Measurements from ENCODE around the gene PRPF38A. TPM values are rescaled to one million over a fixed set of nuclear protein-coding genes. Genes with fewer than 3 reads are reported as not detected.

The PRPF38A gene
- total and polyA plus RNA-seq, 2 of the 4 experiments (the other 2 are of a cell fraction), result 19.0 to 23.5 TPM

DNA sequence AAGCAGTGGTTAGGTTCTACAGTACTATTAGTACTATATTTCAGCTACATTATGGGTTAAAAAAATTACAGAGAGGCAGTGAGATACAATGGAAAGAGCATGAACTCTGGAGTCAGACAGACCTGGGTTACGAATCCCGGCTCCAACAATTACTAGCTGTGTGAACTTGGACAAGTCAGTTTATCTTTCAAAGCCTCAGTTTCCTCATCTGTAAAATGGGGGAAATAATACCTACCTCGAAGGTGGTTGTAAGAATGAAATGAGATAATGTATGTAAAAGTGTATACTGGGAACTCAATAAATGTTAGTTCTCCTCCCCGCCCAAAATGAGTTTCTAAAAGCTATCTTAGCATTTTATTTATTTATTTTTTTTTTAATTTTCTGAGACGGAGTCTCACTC, 59.5 kb downstream of the PRPF38A start:
- H4K91ac ChIP-seq (ENCODE audit: insufficient read depth, low read depth, low read length), result no peak overlapping the region
- no peak overlapping the region for H3K4me2 ChIP-seq (ENCODE audit: low read depth, low read length)
- 0 out of 2 replicates have a peak, but pooled peaks cover 7% of the 10 kb centered on the region for H3K36me3 ChIP-seq (ENCODE audit: control insufficient read depth, insufficient read depth, low read length)
- H4K8ac ChIP-seq (ENCODE audit: low read depth in 2 of 2, low read length in 2 of 2), result no peak overlapping the region
- H4K20me1 ChIP-seq (ENCODE audit: insufficient read depth, low read length), result no peaks in the 10 kb centered on the region
- no peak overlapping the region for H3K23ac ChIP-seq (ENCODE audit: low read depth, low read length)
- H2BK5ac ChIP-seq (ENCODE audit: low read depth, low read length, poor library complexity, severe bottlenecking), result no peak overlapping the region
- H2AK9ac ChIP-seq (replicated peaks; ENCODE audit: low read depth, low read length, poor library complexity), result no peak overlapping the region
- no peak overlapping the region for H3K4ac ChIP-seq (ENCODE audit: low read depth, low read length)
- dilution Hi-C loops (cut with HindIII; ENCODE audit: low sequenced_read_pairs, unreplicated experiment) (no loop called here), intact Hi-C loops (cut with micrococcal nuclease) (no loop called here), in situ Hi-C loops (cut with MboI; ENCODE audit: low sequenced_read_pairs) (no loop called here)
- no peak overlapping the region for H2AK5ac ChIP-seq (ENCODE audit: low read depth, low read length)
- no TSS peak for BruUV-seq (replicated peaks)
- no peak overlapping the region for H3K56ac ChIP-seq (ENCODE audit: extremely low read depth, insufficient read depth, low read length)
- H3K4me1 ChIP-seq (ENCODE audit: control insufficient read depth, insufficient read depth, low read length), result no peaks in the 10 kb centered on the region
- no peak overlapping the region for H3K9ac ChIP-seq (ENCODE audit: low read depth, low read length)
- H3K4me3 ChIP-seq (ENCODE audit: insufficient read depth, low read depth, low read length), result no peak overlapping the region
- H3K18ac ChIP-seq (ENCODE audit: low read depth, low read length), result no peak overlapping the region
- no peak overlapping the region for H2BK20ac ChIP-seq (ENCODE audit: low read depth, low read length)
- no peaks in the 10 kb centered on the region for H3K9me3 ChIP-seq (ENCODE audit: control insufficient read depth, insufficient read depth, low read length)
- ATAC-seq (ENCODE audit: low read depth) (no peak), DNase-seq (no peak)
- no peak overlapping the region for H3K14ac ChIP-seq (replicated peaks; ENCODE audit: low read depth, low read length)
- ChIA-PET CTCF (interaction anchor here (0.5 to 0.8 kb wide), 3 partner anchors 9 to 731 kb away, joined by 3 to 4 read pairs (median 3); no protein-coding TSS in a partner anchor), POLR2A (ENCODE audit: unreplicated experiment) (interaction anchor here (0.5 kb wide), 1 partner anchor 10 kb away, joined by 4 read pairs; no protein-coding TSS in a partner anchor)
- H3K27me3 ChIP-seq (ENCODE audit: control insufficient read depth, insufficient read depth, low read length), result no peaks in the 10 kb centered on the region
- no peaks in the 10 kb centered on the region for H3K9me1 ChIP-seq (ENCODE audit: insufficient read depth, low read length)
- H4K5ac ChIP-seq (ENCODE audit: low read depth, low read length), result no peak overlapping the region
- no CpG with 5 or more reads among the region's 5 CpGs for WGBS, 2 experiments (ENCODE audit: extremely low coverage in 2 of 2, insufficient read length in 1 of 2)
- no peaks in the 10 kb centered on the region; a peak in 1 of 4 replicates for H3K79me1 ChIP-seq (ENCODE audit: low read depth in 1 of 2, low read length in 2 of 2)
- no peak overlapping the region for H2AFZ ChIP-seq (replicated peaks; ENCODE audit: low read length, poor library complexity)
- no peak overlapping the region for H2BK15ac ChIP-seq (ENCODE audit: low read depth, low read length)
- H3K27ac ChIP-seq (ENCODE audit: insufficient read depth, low read length), result no peak overlapping the region
- no peak for TF ChIP-seq RAD21 (IDR thresholded peaks at IDR 0.05; ENCODE audit: low read length)
- no peak for TF ChIP-seq MXI1 (IDR thresholded peaks at IDR 0.05; ENCODE audit: borderline replicate concordance, low read depth, low read length)
- TF ChIP-seq RFX5 (IDR thresholded peaks at IDR 0.05; ENCODE audit: low read depth, low read length), result no peak
- no peak for TF ChIP-seq ELK1 (IDR thresholded peaks at IDR 0.05; ENCODE audit: borderline replicate concordance, low read depth, low read length)
- no peak for TF ChIP-seq MAZ (IDR thresholded peaks at IDR 0.05; ENCODE audit: borderline replicate concordance, low read depth, low read length)
- no peak for TF ChIP-seq RCOR1 (IDR thresholded peaks at IDR 0.05; ENCODE audit: insufficient replicate concordance, low read length)
- TF ChIP-seq BHLHE40 (IDR thresholded peaks at IDR 0.05; ENCODE audit: low read depth, low read length), result no peak
- no peak for TF ChIP-seq USF2 (IDR thresholded peaks at IDR 0.05; ENCODE audit: low read depth, low read length)
- no peak for TF ChIP-seq MAFK (IDR thresholded peaks at IDR 0.05; ENCODE audit: low read depth, low read length)
- no peak overlapping the region for H2BK120ac ChIP-seq (ENCODE audit: low read depth, low read length)
